Neural cell (in vitro differentiated cells): ENCODE measurements around the gene LRFN3. TPM values are rescaled to one million over a fixed set of nuclear protein-coding genes. Genes with fewer than 3 reads are reported as not detected.

Source experiments
- H2AFZ ChIP-seq: fragments of 200-600, 300-800 bp; sonication (generic), shearing (Covaris generic); 2 replicates; pipeline ENCODE4 v1.6.0; 2014; ENCODE audit warnings: low read depth, mild to moderate bottlenecking, antibody characterized with exemption, low read length, moderate library complexity
- H3F3A ChIP-seq: fragments of 200-600 bp; shearing (Covaris generic); 2 replicates; pipeline ENCODE4 v1.6.1; 2016; ENCODE audit warnings: mild to moderate bottlenecking, moderate library complexity, mixed read lengths, antibody characterized with exemption, low read length; ENCODE audit not compliant: insufficient read depth, poor library complexity, severe bottlenecking
- H3K27ac ChIP-seq: fragments of 200-600, 300-800 bp; sonication (generic), shearing (Covaris generic); 2 replicates; pipeline ENCODE4 v1.5.1; 2014; ENCODE audit warnings: mild to moderate bottlenecking, low read length, moderate library complexity
- H3K27me3 ChIP-seq: fragments of 300-800, 200-600 bp; sonication (generic), shearing (Covaris generic); 2 replicates; pipeline ENCODE4 v1.6.0; 2014; ENCODE audit warnings: mild to moderate bottlenecking, low read depth, low read length, moderate library complexity; ENCODE audit not compliant: insufficient read depth
- H3K36me3 ChIP-seq: fragments of 300-800, 200-600 bp; sonication (generic), shearing (Covaris generic); 2 replicates; pipeline ENCODE4 v1.5.1; 2014; ENCODE audit warnings: mild to moderate bottlenecking, antibody characterized with exemption, low read length, moderate library complexity; ENCODE audit not compliant: insufficient read depth
- H3K4me2 ChIP-seq: fragments of 300-800, 200-600 bp; sonication (generic), shearing (Covaris generic); 2 replicates; pipeline ENCODE4 v1.6.0; 2014; ENCODE audit warnings: mild to moderate bottlenecking, low read length
- H3K4me3 ChIP-seq: fragments of 300-800, 200-600 bp; sonication (generic), shearing (Covaris generic); 2 replicates; pipeline ENCODE4 v1.5.1; 2014; ENCODE audit warnings: mild to moderate bottlenecking, low read length, moderate library complexity
- H3K79me2 ChIP-seq: fragments of 200-600 bp; shearing (Covaris generic); replicated peaks from 2 replicates; pipeline ENCODE4 v1.6.0; 2014; ENCODE audit warnings: mild to moderate bottlenecking, low read length, moderate library complexity; ENCODE audit not compliant: insufficient read depth
- H3K9ac ChIP-seq: fragments of 300-800, 200-600 bp; sonication (generic), shearing (Covaris generic); 2 replicates; pipeline ENCODE4 v1.6.1; 2016; ENCODE audit warnings: mild to moderate bottlenecking, low read length, mixed read lengths
- H3K9me2 ChIP-seq: fragments of 200-600 bp; shearing (Covaris generic); 2 replicates; pipeline ENCODE4 v1.6.1; 2016; ENCODE audit warnings: mild to moderate bottlenecking, low read length, mixed read lengths; ENCODE audit not compliant: insufficient read depth
- H3K9me3 ChIP-seq: fragments of 200-600, 300-800 bp; sonication (generic), shearing (Covaris generic); 2 replicates; pipeline ENCODE4 v1.6.1; 2016; ENCODE audit warnings: mild to moderate bottlenecking, mixed run types, low read length, moderate library complexity, mixed read lengths
- H4K20me1 ChIP-seq: fragments of 200-600 bp; shearing (Covaris generic); 2 replicates; pipeline ENCODE4 v1.6.1; 2016; ENCODE audit warnings: mild to moderate bottlenecking, mixed run types; ENCODE audit not compliant: insufficient read depth
- CTCF ChIP-seq: fragments of 450-650 bp; IDR thresholded peaks from 2 replicates; pipeline ENCODE4 v1.5.1; 2014; ENCODE audit warnings: antibody characterized with exemption, mild to moderate bottlenecking, moderate library complexity; ENCODE audit not compliant: poor library complexity, severe bottlenecking
- EP300 ChIP-seq: fragments of 450-650 bp; conservative IDR thresholded peaks from 2 replicates; pipeline ENCODE4 v1.6.1; 2014; ENCODE audit warnings: antibody characterized with exemption, mild to moderate bottlenecking, moderate library complexity; ENCODE audit not compliant: poor library complexity, severe bottlenecking
- EZH2 ChIP-seq: fragments of 200-600, 300-800 bp; shearing (Covaris generic), sonication (generic); IDR thresholded peaks from 2 replicates; pipeline ENCODE4 v1.6.1; 2014; ENCODE audit warnings: antibody characterized with exemption, low read length, borderline replicate concordance, mild to moderate bottlenecking; ENCODE audit not compliant: insufficient read depth, poor library complexity, severe bottlenecking
- MXI1 ChIP-seq: fragments of 450-650 bp; conservative IDR thresholded peaks from 2 replicates; pipeline ENCODE4 v1.6.1; 2014; ENCODE audit warnings: antibody characterized with exemption, mild to moderate bottlenecking; ENCODE audit not compliant: poor library complexity, severe bottlenecking
- POLR2AphosphoS5 ChIP-seq: IDR thresholded peaks from 2 replicates; pipeline ENCODE4 v1.6.1; 2012
- RAD21 ChIP-seq: fragments of 450-650 bp; conservative IDR thresholded peaks from 2 replicates; pipeline ENCODE4 v1.6.1; 2014; ENCODE audit warnings: antibody characterized with exemption, mild to moderate bottlenecking, moderate library complexity
- REST ChIP-seq: IDR thresholded peaks from 2 replicates; pipeline ENCODE4 v1.6.1; 2012; ENCODE audit warnings: borderline replicate concordance
- SMC3 ChIP-seq: fragments of 450-650 bp; conservative IDR thresholded peaks from 2 replicates; pipeline ENCODE4 v1.6.1; 2014; ENCODE audit warnings: antibody characterized with exemption, mild to moderate bottlenecking, moderate library complexity; ENCODE audit not compliant: poor library complexity
- TAF1 ChIP-seq: IDR thresholded peaks from 2 replicates; pipeline ENCODE4 v1.6.1; 2012; ENCODE audit warnings: low read depth
- polyA plus RNA-seq: library from polyadenylated mRNA; depleted of rRNA; stranded (reverse); fragments of >200 nt; gene quantifications from 2 replicates; pipeline ENCODE4 v1.2.3, GENCODE V29; 2014

Gene LRFN3
- polyA plus RNA-seq, 1 donor from 2014 or later: 11.1 TPM

- Histone ChIP-seq H3K9ac (no peak overlapping the region), H3K79me2 (peaks cover 3% of the 10 kb centered on the region), H3K27me3 (peaks cover 3% of the 10 kb centered on the region), H3K27ac (no peak overlapping the region), H2AFZ (no peak overlapping the region), H3K9me3 (no peaks in the 10 kb centered on the region), H4K20me1 (no peaks in the 10 kb centered on the region), H3K4me2 (no peak overlapping the region), H3K9me2 (no peaks in the 10 kb centered on the region), H3K36me3 (no peaks in the 10 kb centered on the region), H3F3A (no peaks in the 10 kb centered on the region), H3K4me3 (peak overlapping the region; percentile 77)
- TF ChIP-seq CTCF (no peak), EP300 (no peak), RAD21 (no peak), POLR2AphosphoS5 (no peak), REST (no peak), SMC3 (no peak), MXI1 (no peak), EZH2 (no peak), TAF1 (no peak)
Measured at GRCh38 chr19:35897706-35898451, 38.3 kb upstream of the LRFN3 start.

GRCh38 chr19:35898499-35898809 lies 37.7 kb upstream of the LRFN3 start:
- H3K9me2 ChIP-seq: no peaks in the 10 kb centered on the region
- H2AFZ ChIP-seq: peak overlapping the region; percentile 84
- no peak for TF ChIP-seq SMC3
- TF ChIP-seq TAF1: no peak
- no peak for TF ChIP-seq POLR2AphosphoS5
- no peak for TF ChIP-seq MXI1
- TF ChIP-seq EZH2: no peak
- no peak for TF ChIP-seq REST
- no peak for TF ChIP-seq EP300
- no peak for TF ChIP-seq RAD21
- no peak for TF ChIP-seq CTCF
- H3K4me2 ChIP-seq: peak overlapping the region; percentile 65
- peaks cover 9% of the 10 kb centered on the region for H3K27me3 ChIP-seq
- H3K27ac ChIP-seq: no peak overlapping the region
- H3K79me2 ChIP-seq: peaks cover 3% of the 10 kb centered on the region
- peak overlapping the region; percentile 77 for H3K9ac ChIP-seq
- no peaks in the 10 kb centered on the region for H3K36me3 ChIP-seq
- H3K4me3 ChIP-seq: peak overlapping the region; percentile 77
- no peaks in the 10 kb centered on the region for H3F3A ChIP-seq
- H4K20me1 ChIP-seq: no peaks in the 10 kb centered on the region
- H3K9me3 ChIP-seq: no peaks in the 10 kb centered on the region
